HepG2 (cell line): Measurements from ENCODE around the gene NLRC4. TPM values are rescaled to one million over a fixed set of nuclear protein-coding genes. Genes with fewer than 3 reads are reported as not detected.

Experiments
- CREB1 ChIP-seq, 2 experiments: fragments of 450-650 bp in 1 of 2; IDR thresholded peaks; 2 replicates each; pipeline ENCODE4 v1.6.1; 2016 to 2017; ENCODE audit warnings: control low read depth in 1 of 2, mild to moderate bottlenecking in 1 of 2, missing compliant biosample characterization in 1 of 2, missing genetic modification characterization in 1 of 2
- EEA1 ChIP-seq: sonication (generic); formaldehyde crosslinking; IDR thresholded peaks from 2 replicates; pipeline ENCODE4 v1.5.1; 2020; ENCODE audit warnings: mild to moderate bottlenecking, missing genetic modification reagents, borderline replicate concordance
- EP300 ChIP-seq, 3 experiments: sonication (generic) in 1 of 3; formaldehyde crosslinking in 1 of 3; IDR thresholded peaks; 2 replicates each; pipeline versions ENCODE4 v1.5.1 to v1.6.1; 2011 to 2020; ENCODE audit warnings: low read depth in 2 of 3, low read length in 2 of 3, borderline replicate concordance in 1 of 3, improper control_type of control experiment in 1 of 3, mild to moderate bottlenecking in 1 of 3, missing genetic modification reagents in 1 of 3, moderate library complexity in 1 of 3
- RELA ChIP-seq: sonication (generic); formaldehyde crosslinking; IDR thresholded peaks from 2 replicates; pipeline ENCODE4 v1.4.0; 2020; ENCODE audit warnings: missing genetic modification reagents
- RFXAP ChIP-seq: sonication (generic); formaldehyde crosslinking; IDR thresholded peaks from 2 replicates; pipeline ENCODE4 v1.4.0; 2020; ENCODE audit warnings: missing genetic modification reagents, borderline replicate concordance
- SOX5 ChIP-seq: IDR thresholded peaks from 2 replicates; pipeline ENCODE4 v1.6.1; 2016; ENCODE audit warnings: borderline replicate concordance
- ZBTB10 ChIP-seq: sonication (generic); formaldehyde crosslinking; IDR thresholded peaks from 2 replicates; pipeline ENCODE4 v1.4.0; 2020; ENCODE audit warnings: missing genetic modification reagents, borderline replicate concordance
- ZNF407 ChIP-seq: sonication (generic); formaldehyde crosslinking; IDR thresholded peaks from one replicate; pipeline ENCODE4 v1.5.1; 2020; ENCODE audit warnings: mild to moderate bottlenecking, missing genetic modification reagents; ENCODE audit errors: not compliant biosample characterization
- ZNF441 ChIP-seq: sonication (generic); formaldehyde crosslinking; IDR thresholded peaks from 2 replicates; pipeline ENCODE4 v1.7.0; 2021; ENCODE audit warnings: missing genetic modification reagents, borderline replicate concordance
- ZSCAN12 ChIP-seq: sonication (generic); formaldehyde crosslinking; IDR thresholded peaks from 2 replicates; pipeline ENCODE4 v1.9.0; 2021; ENCODE audit warnings: mild to moderate bottlenecking, missing genetic modification reagents
- polyA plus RNA-seq, 8 experiments: library from polyadenylated mRNA; depleted of rRNA in 3 of 8; stranded (reverse) in 7 of 8; unstranded in 1 of 8; fragments of >200 nt; fragmentation: Illumina TruSeq in 4 of 8; extraction: Trizol in 4 of 8; gene quantifications; 2 replicates each; pipeline versions ENCODE4 v1.2.1 to v1.2.3, GENCODE V29; 2011 to 2016; ENCODE audit warnings: low read depth in 4 of 8, missing spikeins in 1 of 8, mixed read lengths in 1 of 8; ENCODE audit not compliant: insufficient read depth in 1 of 8
- total RNA-seq, 5 experiments: library from RNA; depleted of rRNA; stranded (reverse); fragments of >200 nt; fragmentation: Illumina TruSeq; extraction: Trizol; gene quantifications; 2 replicates each; pipeline ENCODE4 v1.2.3, GENCODE V29; 2016; ENCODE audit warnings: low read depth in 1 of 5
- TF ChIP-seq, protein P1 (sequence below): sonication (generic); formaldehyde crosslinking; IDR thresholded peaks from 2 replicates; pipeline ENCODE4 v1.5.0; 2020; ENCODE audit warnings: mild to moderate bottlenecking, missing genetic modification reagents, borderline replicate concordance
- TF ChIP-seq, protein P2 (sequence below): sonication (generic); formaldehyde crosslinking; IDR thresholded peaks from 2 replicates; pipeline ENCODE4 v1.5.0; 2020; ENCODE audit warnings: missing genetic modification reagents

The NLRC4 gene
- total and polyA plus RNA-seq, 2 of the 13 experiments (the other 11 are each of a cell fraction or from before 2014, with no cell fraction given) = 0.15 to 0.29 TPM

- TF ChIP-seq EEA1 (CRISPR knock-in tag) (no peak), ZBTB10 (CRISPR knock-in tag) (no peak), ZNF407 (no peak), ZSCAN12 (CRISPR knock-in tag) (no peak), RELA (CRISPR knock-in tag) (no peak), EP300 (IDR thresholded peaks at IDR 0.05; ENCODE audit: low read depth in 2 of 2, low read length in 2 of 2) (0 out of 4 replicates have a peak, but pooled peaks of 1 of the 2 experiments have one; percentile 28), EP300 (CRISPR knock-in tag; IDR thresholded peaks at IDR 0.05; ENCODE audit: borderline replicate concordance) (no peak), ZNF441 (CRISPR knock-in tag) (no peak), RFXAP (CRISPR knock-in tag) (no peak), SOX5 (CRISPR knock-in tag) (0 out of 2 replicates have a peak, but pooled peaks have one; percentile 13), CREB1 (IDR thresholded peaks at IDR 0.05) (no peak), CREB1 (CRISPR knock-in tag; IDR thresholded peaks at IDR 0.05) (no peak)
- TF ChIP-seq, protein P1, sequence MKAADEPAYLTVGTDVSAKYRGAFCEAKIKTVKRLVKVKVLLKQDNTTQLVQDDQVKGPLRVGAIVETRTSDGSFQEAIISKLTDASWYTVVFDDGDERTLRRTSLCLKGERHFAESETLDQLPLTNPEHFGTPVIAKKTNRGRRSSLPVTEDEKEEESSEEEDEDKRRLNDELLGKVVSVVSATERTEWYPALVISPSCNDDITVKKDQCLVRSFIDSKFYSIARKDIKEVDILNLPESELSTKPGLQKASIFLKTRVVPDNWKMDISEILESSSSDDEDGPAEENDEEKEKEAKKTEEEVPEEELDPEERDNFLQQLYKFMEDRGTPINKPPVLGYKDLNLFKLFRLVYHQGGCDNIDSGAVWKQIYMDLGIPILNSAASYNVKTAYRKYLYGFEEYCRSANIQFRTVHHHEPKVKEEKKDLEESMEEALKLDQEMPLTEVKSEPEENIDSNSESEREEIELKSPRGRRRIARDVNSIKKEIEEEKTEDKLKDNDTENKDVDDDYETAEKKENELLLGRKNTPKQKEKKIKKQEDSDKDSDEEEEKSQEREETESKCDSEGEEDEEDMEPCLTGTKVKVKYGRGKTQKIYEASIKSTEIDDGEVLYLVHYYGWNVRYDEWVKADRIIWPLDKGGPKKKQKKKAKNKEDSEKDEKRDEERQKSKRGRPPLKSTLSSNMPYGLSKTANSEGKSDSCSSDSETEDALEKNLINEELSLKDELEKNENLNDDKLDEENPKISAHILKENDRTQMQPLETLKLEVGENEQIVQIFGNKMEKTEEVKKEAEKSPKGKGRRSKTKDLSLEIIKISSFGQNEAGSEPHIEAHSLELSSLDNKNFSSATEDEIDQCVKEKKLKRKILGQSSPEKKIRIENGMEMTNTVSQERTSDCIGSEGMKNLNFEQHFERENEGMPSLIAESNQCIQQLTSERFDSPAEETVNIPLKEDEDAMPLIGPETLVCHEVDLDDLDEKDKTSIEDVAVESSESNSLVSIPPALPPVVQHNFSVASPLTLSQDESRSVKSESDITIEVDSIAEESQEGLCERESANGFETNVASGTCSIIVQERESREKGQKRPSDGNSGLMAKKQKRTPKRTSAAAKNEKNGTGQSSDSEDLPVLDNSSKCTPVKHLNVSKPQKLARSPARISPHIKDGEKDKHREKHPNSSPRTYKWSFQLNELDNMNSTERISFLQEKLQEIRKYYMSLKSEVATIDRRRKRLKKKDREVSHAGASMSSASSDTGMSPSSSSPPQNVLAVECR = no peak
- TF ChIP-seq, protein P2, sequence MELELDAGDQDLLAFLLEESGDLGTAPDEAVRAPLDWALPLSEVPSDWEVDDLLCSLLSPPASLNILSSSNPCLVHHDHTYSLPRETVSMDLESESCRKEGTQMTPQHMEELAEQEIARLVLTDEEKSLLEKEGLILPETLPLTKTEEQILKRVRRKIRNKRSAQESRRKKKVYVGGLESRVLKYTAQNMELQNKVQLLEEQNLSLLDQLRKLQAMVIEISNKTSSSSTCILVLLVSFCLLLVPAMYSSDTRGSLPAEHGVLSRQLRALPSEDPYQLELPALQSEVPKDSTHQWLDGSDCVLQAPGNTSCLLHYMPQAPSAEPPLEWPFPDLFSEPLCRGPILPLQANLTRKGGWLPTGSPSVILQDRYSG (CRISPR knock-in tag) = no peak
Observed at GRCh38 chr2:32250290-32250689, 14.4 kb downstream of the NLRC4 start (continued).
